Liver (tissue), 3 donors: ENCODE measurements around the gene FRMD4A.

Experiments
- ATF3 ChIP-seq: IDR thresholded peaks from 2 replicates; pipeline ENCODE4 v1.6.1; 2016; ENCODE audit warnings: antibody characterized with exemption
- EGR1 ChIP-seq, 2 donors: IDR thresholded peaks; 2 replicates each; pipeline ENCODE4 v1.6.1; 2016 to 2018; ENCODE audit warnings: antibody characterized with exemption in 2 of 2, low read depth in 2 of 2
- GABPA ChIP-seq, 2 donors: IDR thresholded peaks in 1 of 2; conservative IDR thresholded peaks in 1 of 2; 2 replicates each; pipeline ENCODE4 v1.6.1; 2016; ENCODE audit warnings: antibody characterized with exemption in 2 of 2, mild to moderate bottlenecking in 1 of 2, moderate library complexity in 1 of 2
- HNF4G ChIP-seq: IDR thresholded peaks from 2 replicates; pipeline ENCODE4 v1.6.1; 2016; ENCODE audit warnings: antibody characterized with exemption
- JUND ChIP-seq, 2 donors: IDR thresholded peaks; 2 replicates each; pipeline ENCODE4 v1.6.1; 2016; ENCODE audit warnings: antibody characterized with exemption in 2 of 2
- NR2F2 ChIP-seq: IDR thresholded peaks from 2 replicates; pipeline ENCODE4 v1.6.1; 2016; ENCODE audit warnings: antibody characterized with exemption
- RAD21 ChIP-seq, 2 donors: IDR thresholded peaks; 2 replicates each; pipeline ENCODE4 v1.6.1; 2016; ENCODE audit warnings: antibody characterized with exemption in 2 of 2, mild to moderate bottlenecking in 2 of 2
- SP1 ChIP-seq: IDR thresholded peaks from 2 replicates; pipeline ENCODE4 v1.6.1; 2018; ENCODE audit warnings: antibody characterized with exemption, mild to moderate bottlenecking
- TAF1 ChIP-seq: conservative IDR thresholded peaks from 2 replicates; pipeline ENCODE4 v1.6.1; 2016; ENCODE audit warnings: antibody characterized with exemption, mild to moderate bottlenecking
- YY1 ChIP-seq: IDR thresholded peaks from 2 replicates; pipeline ENCODE4 v1.6.1; 2016; ENCODE audit warnings: antibody characterized with exemption, mild to moderate bottlenecking
- ZBTB33 ChIP-seq: IDR thresholded peaks from 2 replicates; pipeline ENCODE4 v1.6.1; 2016; ENCODE audit warnings: antibody characterized with exemption
- TF ChIP-seq, protein P1 (sequence below): fragments of 150-350 bp; IDR thresholded peaks from 2 replicates; pipeline ENCODE4 v1.5.1; 2017; ENCODE audit warnings: improper control_type of control experiment, low read depth, low read length; ENCODE audit not compliant: missing input control
- TF ChIP-seq, protein P2 (sequence below): IDR thresholded peaks from 2 replicates; pipeline ENCODE4 v1.6.1; 2016; ENCODE audit warnings: antibody characterized with exemption
- TF ChIP-seq, protein P3 (sequence below): IDR thresholded peaks from 2 replicates; pipeline ENCODE4 v1.6.1; 2016; ENCODE audit warnings: antibody characterized with exemption, mild to moderate bottlenecking
- donor health status: healthy.
- donor health status: healthy.

DNA sequence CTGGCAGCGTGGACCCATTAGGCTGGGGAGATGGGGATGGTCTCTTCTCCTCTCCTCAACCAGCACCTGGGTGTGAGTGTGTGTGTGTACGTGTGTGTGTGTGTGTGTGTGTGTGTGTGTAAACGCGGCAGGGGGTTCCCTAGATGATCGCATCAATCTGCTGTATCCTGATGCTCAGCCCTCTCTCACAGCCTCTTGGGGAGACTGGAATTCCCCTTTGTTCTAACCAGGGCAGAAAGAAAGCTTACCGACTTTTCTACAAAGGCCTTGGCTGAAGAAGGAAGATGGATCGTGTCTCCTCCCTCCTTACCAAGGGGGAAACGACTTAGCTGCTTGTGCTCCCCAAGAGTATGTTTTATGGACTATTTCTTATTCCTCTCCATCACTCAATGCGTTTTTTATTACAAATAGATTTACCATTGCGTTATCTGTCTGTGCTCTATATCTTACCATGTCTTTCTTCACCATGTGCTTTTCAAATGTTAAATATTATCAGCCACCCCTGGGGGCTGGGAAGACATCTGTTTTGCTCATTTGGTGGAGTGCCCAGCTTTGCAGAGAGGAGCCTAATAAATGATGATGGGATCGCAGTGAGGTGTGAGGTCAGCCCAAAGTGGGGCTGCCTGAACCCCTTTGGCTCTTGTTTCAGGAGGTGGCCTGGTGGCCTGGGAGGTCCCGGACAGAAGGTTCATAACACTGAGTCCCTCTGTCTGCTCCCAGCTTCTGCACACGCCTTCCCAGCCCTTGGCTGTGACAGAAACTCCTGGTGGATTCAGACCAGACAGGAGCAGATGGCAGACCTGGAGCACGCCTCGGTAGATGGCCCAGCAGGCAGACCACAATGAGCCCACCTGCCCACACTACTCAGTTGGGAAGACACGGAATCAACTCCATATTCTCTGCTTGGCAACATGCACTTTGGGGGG is 481.9 kb downstream of the FRMD4A start:
- TF ChIP-seq, protein P1, sequence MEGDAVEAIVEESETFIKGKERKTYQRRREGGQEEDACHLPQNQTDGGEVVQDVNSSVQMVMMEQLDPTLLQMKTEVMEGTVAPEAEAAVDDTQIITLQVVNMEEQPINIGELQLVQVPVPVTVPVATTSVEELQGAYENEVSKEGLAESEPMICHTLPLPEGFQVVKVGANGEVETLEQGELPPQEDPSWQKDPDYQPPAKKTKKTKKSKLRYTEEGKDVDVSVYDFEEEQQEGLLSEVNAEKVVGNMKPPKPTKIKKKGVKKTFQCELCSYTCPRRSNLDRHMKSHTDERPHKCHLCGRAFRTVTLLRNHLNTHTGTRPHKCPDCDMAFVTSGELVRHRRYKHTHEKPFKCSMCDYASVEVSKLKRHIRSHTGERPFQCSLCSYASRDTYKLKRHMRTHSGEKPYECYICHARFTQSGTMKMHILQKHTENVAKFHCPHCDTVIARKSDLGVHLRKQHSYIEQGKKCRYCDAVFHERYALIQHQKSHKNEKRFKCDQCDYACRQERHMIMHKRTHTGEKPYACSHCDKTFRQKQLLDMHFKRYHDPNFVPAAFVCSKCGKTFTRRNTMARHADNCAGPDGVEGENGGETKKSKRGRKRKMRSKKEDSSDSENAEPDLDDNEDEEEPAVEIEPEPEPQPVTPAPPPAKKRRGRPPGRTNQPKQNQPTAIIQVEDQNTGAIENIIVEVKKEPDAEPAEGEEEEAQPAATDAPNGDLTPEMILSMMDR: no peak
- TF ChIP-seq RAD21 (IDR thresholded peaks at IDR 0.05) (no peak), GABPA (IDR thresholded peaks at IDR 0.05 in 1 of 2, conservative IDR thresholded peaks at IDR 0.05 in 1 of 2) (no peak), ATF3 (no peak), ZBTB33 (no peak), JUND (IDR thresholded peaks at IDR 0.05) (no peak), SP1 (no peak), YY1 (no peak), EGR1 (IDR thresholded peaks at IDR 0.05; ENCODE audit: low read depth in 2 of 2) (no peak), NR2F2 (no peak), HNF4G (no peak), TAF1 (no peak)
- TF ChIP-seq, protein P2, sequence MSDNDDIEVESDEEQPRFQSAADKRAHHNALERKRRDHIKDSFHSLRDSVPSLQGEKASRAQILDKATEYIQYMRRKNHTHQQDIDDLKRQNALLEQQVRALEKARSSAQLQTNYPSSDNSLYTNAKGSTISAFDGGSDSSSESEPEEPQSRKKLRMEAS: no peak
- TF ChIP-seq, protein P3, sequence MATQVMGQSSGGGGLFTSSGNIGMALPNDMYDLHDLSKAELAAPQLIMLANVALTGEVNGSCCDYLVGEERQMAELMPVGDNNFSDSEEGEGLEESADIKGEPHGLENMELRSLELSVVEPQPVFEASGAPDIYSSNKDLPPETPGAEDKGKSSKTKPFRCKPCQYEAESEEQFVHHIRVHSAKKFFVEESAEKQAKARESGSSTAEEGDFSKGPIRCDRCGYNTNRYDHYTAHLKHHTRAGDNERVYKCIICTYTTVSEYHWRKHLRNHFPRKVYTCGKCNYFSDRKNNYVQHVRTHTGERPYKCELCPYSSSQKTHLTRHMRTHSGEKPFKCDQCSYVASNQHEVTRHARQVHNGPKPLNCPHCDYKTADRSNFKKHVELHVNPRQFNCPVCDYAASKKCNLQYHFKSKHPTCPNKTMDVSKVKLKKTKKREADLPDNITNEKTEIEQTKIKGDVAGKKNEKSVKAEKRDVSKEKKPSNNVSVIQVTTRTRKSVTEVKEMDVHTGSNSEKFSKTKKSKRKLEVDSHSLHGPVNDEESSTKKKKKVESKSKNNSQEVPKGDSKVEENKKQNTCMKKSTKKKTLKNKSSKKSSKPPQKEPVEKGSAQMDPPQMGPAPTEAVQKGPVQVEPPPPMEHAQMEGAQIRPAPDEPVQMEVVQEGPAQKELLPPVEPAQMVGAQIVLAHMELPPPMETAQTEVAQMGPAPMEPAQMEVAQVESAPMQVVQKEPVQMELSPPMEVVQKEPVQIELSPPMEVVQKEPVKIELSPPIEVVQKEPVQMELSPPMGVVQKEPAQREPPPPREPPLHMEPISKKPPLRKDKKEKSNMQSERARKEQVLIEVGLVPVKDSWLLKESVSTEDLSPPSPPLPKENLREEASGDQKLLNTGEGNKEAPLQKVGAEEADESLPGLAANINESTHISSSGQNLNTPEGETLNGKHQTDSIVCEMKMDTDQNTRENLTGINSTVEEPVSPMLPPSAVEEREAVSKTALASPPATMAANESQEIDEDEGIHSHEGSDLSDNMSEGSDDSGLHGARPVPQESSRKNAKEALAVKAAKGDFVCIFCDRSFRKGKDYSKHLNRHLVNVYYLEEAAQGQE: no peak
